ENCODE data around the gene IL32. TPM values are rescaled to one million over a fixed set of nuclear protein-coding genes. Genes with fewer than 3 reads are reported as not detected.

Gene IL32
- total RNA-seq, 2 experiments from 2014 or later: 4,131 to 4,213 TPM

GRCh38 chr16:3099732-3100499 is 34.5 kb downstream of the IL32 start:
- CTCF ChIA-PET: interaction anchor here (1.2 to 12.1 kb wide), 4 partner anchors 9 to 30 kb away, joined by 3 to 254 read pairs (median 8); partner anchors contain the start of gene ZNF213
- peak; percentile 96 for DNase-seq
- Mint-ChIP-seq H3K9me3 (no peaks in the 10 kb centered on the region), H3K36me3 (ENCODE audit: low read depth) (no peaks in the 10 kb centered on the region), H3K4me1 (peaks cover 66% of the 10 kb centered on the region), H3K4me3 (peak overlapping the region; percentile 75), H3K27ac (peak overlapping the region; percentile 80), H3K27me3 (no peaks in the 10 kb centered on the region)
- POLR2A ChIA-PET: interaction anchor here (0.9 to 8.8 kb wide), 11 partner anchors 22 to 404 kb away, joined by 3 to 84 read pairs (median 6); partner anchors contain the start of genes IL32 and ZNF213

GRCh38 chr16:3101018-3101840 is 35.8 kb downstream of the IL32 start:
- Mint-ChIP-seq H3K9me3 (no peaks in the 10 kb centered on the region), H3K27ac (peak overlapping the region; percentile 94), H3K4me3 (peak overlapping the region; percentile 79), H3K4me1 (peaks cover 67% of the 10 kb centered on the region), H3K27me3 (no peaks in the 10 kb centered on the region), H3K36me3 (ENCODE audit: low read depth) (no peaks in the 10 kb centered on the region)
- ChIA-PET POLR2A (interaction anchor here (0.6 to 8.8 kb wide), 15 partner anchors 16 to 403 kb away, joined by 3 to 84 read pairs (median 6); partner anchors contain the start of genes IL32 and ZNF213), CTCF (interaction anchor here (0.7 to 12.1 kb wide), 14 partner anchors 10 to 181 kb away, joined by 3 to 254 read pairs (median 6); partner anchors contain the start of genes IL32 and ZNF213)
- peak; percentile 70 for DNase-seq

- no peaks in the 10 kb centered on the region for H3K9me3 Mint-ChIP-seq
Measured at GRCh38 chr16:3101841-3102470, 36.5 kb downstream of the IL32 start.

GRCh38 chr16:3106205-3106928 is 40.9 kb downstream of the IL32 start:
- DNase-seq: peak; percentile 92
- H3K36me3 Mint-ChIP-seq (ENCODE audit: low read depth): no peaks in the 10 kb centered on the region
- no peaks in the 10 kb centered on the region for H3K9me3 Mint-ChIP-seq
- H3K27me3 Mint-ChIP-seq: peaks cover 5% of the 10 kb centered on the region
- peak overlapping the region; percentile 81 for H3K27ac Mint-ChIP-seq
- H3K4me3 Mint-ChIP-seq: peak overlapping the region; percentile 76
- peaks cover 42% of the 10 kb centered on the region for H3K4me1 Mint-ChIP-seq
- CTCF ChIA-PET: interaction anchor here (0.7 to 3.3 kb wide), 7 partner anchors 8 to 78 kb away, joined by 3 to 28 read pairs (median 4); partner anchors contain the start of gene ZNF213
- POLR2A ChIA-PET: interaction anchor here (0.5 to 1.7 kb wide), 8 partner anchors 8 to 41 kb away, joined by 3 to 12 read pairs (median 5); partner anchors contain the start of gene IL32

More at GRCh38 chr16:3101841-3102470, 36.5 kb downstream of the IL32 start:
- ChIA-PET POLR2A (interaction anchor here (0.9 to 8.8 kb wide), 12 partner anchors 15 to 81 kb away, joined by 3 to 84 read pairs (median 5); partner anchors contain the start of genes IL32 and ZNF213), CTCF (interaction anchor here (0.7 to 12.1 kb wide), 11 partner anchors 12 to 182 kb away, joined by 3 to 254 read pairs (median 7); partner anchors contain the start of gene ZNF213)
- no peaks in the 10 kb centered on the region for H3K27me3 Mint-ChIP-seq
- peak overlapping the region; percentile 94 for H3K27ac Mint-ChIP-seq
- H3K36me3 Mint-ChIP-seq (ENCODE audit: low read depth): no peaks in the 10 kb centered on the region
- H3K4me3 Mint-ChIP-seq: peak overlapping the region; percentile 79
- DNase-seq: peak; percentile 63
- peaks cover 66% of the 10 kb centered on the region for H3K4me1 Mint-ChIP-seq

GRCh38 chr16:3112058-3112880 is 46.8 kb downstream of the IL32 start, which contains the start of gene ZNF205:
Gene ZNF205 (plus strand): TSS chr16:3112586. CDS start chr16:3113431, 845 bp downstream.
- no peaks in the 10 kb centered on the region for H3K36me3 Mint-ChIP-seq (ENCODE audit: low read depth)
- ChIA-PET POLR2A (no interaction called here), CTCF (interaction anchor here (0.9 to 3.4 kb wide), 2 partner anchors 17 to 84 kb away, joined by 3 to 12 read pairs; no protein-coding TSS in a partner anchor)
- H3K4me3 Mint-ChIP-seq: no peak within 1 kb of the TSS
- DNase-seq: no peak
- no peak within 1 kb of the TSS for H3K27ac Mint-ChIP-seq
- H3K9me3 Mint-ChIP-seq: no peaks in the 10 kb centered on the region
- peaks cover 27% of the 10 kb centered on the region for H3K27me3 Mint-ChIP-seq
- peaks cover 4% of the 10 kb centered on the region for H3K4me1 Mint-ChIP-seq

GRCh38 chr16:3112881-3113574 is 47.6 kb downstream of the IL32 start:
- H3K4me3 Mint-ChIP-seq: no peak overlapping the region
- no peak for DNase-seq
- CTCF ChIA-PET: interaction anchor here (2.0 to 3.4 kb wide), 2 partner anchors 12 to 16 kb away, joined by 7 to 12 read pairs; no protein-coding TSS in a partner anchor
- H3K36me3 Mint-ChIP-seq (ENCODE audit: low read depth): no peaks in the 10 kb centered on the region
- POLR2A ChIA-PET: no interaction called here
- H3K4me1 Mint-ChIP-seq: peaks cover 2% of the 10 kb centered on the region
- no peaks in the 10 kb centered on the region for H3K9me3 Mint-ChIP-seq
- H3K27ac Mint-ChIP-seq: no peak overlapping the region
- H3K27me3 Mint-ChIP-seq: peaks cover 27% of the 10 kb centered on the region

GRCh38 chr16:3113765-3114479 is 48.5 kb downstream of the IL32 start:
- no peak for DNase-seq
- Mint-ChIP-seq H3K9me3 (no peaks in the 10 kb centered on the region), H3K4me3 (no peak overlapping the region), H3K27me3 (peaks cover 27% of the 10 kb centered on the region), H3K4me1 (peaks cover 2% of the 10 kb centered on the region), H3K27ac (no peak overlapping the region), H3K36me3 (ENCODE audit: low read depth) (no peaks in the 10 kb centered on the region)
- ChIA-PET CTCF (interaction anchor here (2.0 to 3.4 kb wide), 2 partner anchors 12 to 15 kb away, joined by 7 to 12 read pairs; no protein-coding TSS in a partner anchor), POLR2A (interaction anchor here (1.5 kb wide), 1 partner anchor 15 kb away, joined by 5 read pairs; no protein-coding TSS in a partner anchor)

GRCh38 chr16:3115003-3115402 is 49.6 kb downstream of the IL32 start:
- Mint-ChIP-seq H3K27me3 (peaks cover 25% of the 10 kb centered on the region), H3K4me1 (no peaks in the 10 kb centered on the region), H3K27ac (no peak overlapping the region), H3K4me3 (no peak overlapping the region), H3K36me3 (ENCODE audit: low read depth) (no peaks in the 10 kb centered on the region), H3K9me3 (no peaks in the 10 kb centered on the region)
- POLR2A ChIA-PET: interaction anchor here (1.0 to 1.5 kb wide), 2 partner anchors 10 to 14 kb away, joined by 3 to 5 read pairs; no protein-coding TSS in a partner anchor
- no peak for DNase-seq
- CTCF ChIA-PET: interaction anchor here (0.8 to 2.0 kb wide), 3 partner anchors 13 to 20 kb away, joined by 3 to 7 read pairs (median 4); partner anchors contain the start of gene ZNF213

- no peaks in the 10 kb centered on the region for H3K9me3 Mint-ChIP-seq
- peaks cover 22% of the 10 kb centered on the region for H3K27me3 Mint-ChIP-seq
- H3K4me3 Mint-ChIP-seq: no peak overlapping the region
Measured at GRCh38 chr16:3115561-3115960, 50.1 kb downstream of the IL32 start.

More at GRCh38 chr16:3115561-3115960, 50.1 kb downstream of the IL32 start:
- Mint-ChIP-seq H3K4me1 (no peaks in the 10 kb centered on the region), H3K36me3 (ENCODE audit: low read depth) (no peaks in the 10 kb centered on the region), H3K27ac (no peak overlapping the region)
- DNase-seq: no peak
- CTCF ChIA-PET: interaction anchor here (0.8 to 1.6 kb wide), 2 partner anchors 14 to 19 kb away, joined by 3 to 4 read pairs; partner anchors contain the start of gene ZNF213
- POLR2A ChIA-PET: interaction anchor here (1.0 to 1.5 kb wide), 2 partner anchors 10 to 14 kb away, joined by 3 to 5 read pairs; no protein-coding TSS in a partner anchor
